ENCODE results near the gene TBC1D14. TPM values are rescaled to one million over a fixed set of nuclear protein-coding genes. Genes with fewer than 3 reads are reported as not detected.

The TBC1D14 gene
- total RNA-seq, 1 donor, result 34.0 TPM

GRCh38 chr4:7055990-7056325, 146.3 kb downstream of the TBC1D14 start:
- no peak for TF ChIP-seq CTCF (IDR thresholded peaks at IDR 0.05; ENCODE audit: insufficient read depth, low read length)
- DNase-seq (ENCODE audit: low read depth), result no peak
- H3K4me3 ChIP-seq (ENCODE audit: low read depth, low read length), result no peak overlapping the region

- no peak for DNase-seq (ENCODE audit: low read depth)
- no peak for TF ChIP-seq CTCF (IDR thresholded peaks at IDR 0.05; ENCODE audit: insufficient read depth, low read length)
- no peak overlapping the region for H3K4me3 ChIP-seq (ENCODE audit: low read depth, low read length)
Measured at GRCh38 chr4:7058792-7059191, 149.2 kb downstream of the TBC1D14 start.

GRCh38 chr4:7059662-7060061, 150.0 kb downstream of the TBC1D14 start:
- no peak for TF ChIP-seq CTCF (IDR thresholded peaks at IDR 0.05; ENCODE audit: insufficient read depth, low read length)
- no peak overlapping the region for H3K4me3 ChIP-seq (ENCODE audit: low read depth, low read length)
- no peak for DNase-seq (ENCODE audit: low read depth)

GRCh38 chr4:7060346-7061150, 150.9 kb downstream of the TBC1D14 start:
- no peak for DNase-seq (ENCODE audit: low read depth)
- no peak overlapping the region for H3K4me3 ChIP-seq (ENCODE audit: low read depth, low read length)
- no peak for TF ChIP-seq CTCF (IDR thresholded peaks at IDR 0.05; ENCODE audit: insufficient read depth, low read length)

GRCh38 chr4:7061815-7062214, 152.2 kb downstream of the TBC1D14 start:
- TF ChIP-seq CTCF (IDR thresholded peaks at IDR 0.05; ENCODE audit: insufficient read depth, low read length), result no peak
- no peak for DNase-seq (ENCODE audit: low read depth)

GRCh38 chr4:7062816-7063215, 153.2 kb downstream of the TBC1D14 start:
- TF ChIP-seq CTCF (IDR thresholded peaks at IDR 0.05; ENCODE audit: insufficient read depth, low read length), result no peak
- no peak for DNase-seq (ENCODE audit: low read depth)
- H3K4me3 ChIP-seq (ENCODE audit: low read depth, low read length), result no peak overlapping the region

More at GRCh38 chr4:7061815-7062214, 152.2 kb downstream of the TBC1D14 start:
- H3K4me3 ChIP-seq (ENCODE audit: low read depth, low read length), result no peak overlapping the region

GRCh38 chr4:7063362-7063761, 153.7 kb downstream of the TBC1D14 start:
- H3K4me3 ChIP-seq (ENCODE audit: low read depth, low read length), result no peak overlapping the region
- no peak for DNase-seq (ENCODE audit: low read depth)
- TF ChIP-seq CTCF (IDR thresholded peaks at IDR 0.05; ENCODE audit: insufficient read depth, low read length), result no peak

Measured in fibroblast of the aortic adventitia (primary cell).